NCI-H510A treated with DMSO at 0.1 percent for 48 hours (cell line): ENCODE measurements around the gene ZKSCAN1.

Source experiments
- DNase-seq: peaks from one replicate; lab custom pipeline; 2025; lab: John Stamatoyannopoulos, UW

ZKSCAN1 gene

GRCh38 chr7:100040575-100040974 is 25.2 kb downstream of the ZKSCAN1 start:
- no peak for DNase-seq

- DNase-seq, result no peak
Measured at GRCh38 chr7:100044718-100045117, 29.3 kb downstream of the ZKSCAN1 start.

- DNase-seq, result peak; percentile 16
Measured at GRCh38 chr7:100048680-100049079, 33.3 kb downstream of the ZKSCAN1 start.

- DNase-seq, result peak; percentile 43
Measured at GRCh38 chr7:100049441-100050291, 34.3 kb downstream of the ZKSCAN1 start, which contains the start of gene ZSCAN21. Gene ZSCAN21, plus strand, starts transcription at chr7:100049774. Its CDS starts 7,233 bp downstream, at chr7:100057007.

GRCh38 chr7:100051611-100052010 is 36.2 kb downstream of the ZKSCAN1 start:
- DNase-seq, result no peak

GRCh38 chr7:100053215-100053614 is 37.8 kb downstream of the ZKSCAN1 start:
- peak; percentile 64 for DNase-seq

- no peak for DNase-seq
Measured at GRCh38 chr7:100057006-100057405, 41.6 kb downstream of the ZKSCAN1 start.

GRCh38 chr7:100059251-100059739 is 43.9 kb downstream of the ZKSCAN1 start:
- DNase-seq, result no peak

GRCh38 chr7:100061518-100062193 is 46.3 kb downstream of the ZKSCAN1 start:
- DNase-seq, result no peak

- no peak for DNase-seq
Measured at GRCh38 chr7:100063376-100063775, 48.0 kb downstream of the ZKSCAN1 start.

GRCh38 chr7:100064162-100064561 is 48.8 kb downstream of the ZKSCAN1 start:
- DNase-seq, result no peak

GRCh38 chr7:100065452-100066186 is 50.2 kb downstream of the ZKSCAN1 start:
- no peak for DNase-seq

GRCh38 chr7:100066953-100067352 is 51.6 kb downstream of the ZKSCAN1 start:
- DNase-seq, result no peak

- no peak for DNase-seq
Measured at GRCh38 chr7:100069991-100070390, 54.6 kb downstream of the ZKSCAN1 start.

- DNase-seq, result no peak
Measured at GRCh38 chr7:100071018-100071723, 55.8 kb downstream of the ZKSCAN1 start.

- DNase-seq, result no peak
Measured at GRCh38 chr7:100072462-100072861, 57.1 kb downstream of the ZKSCAN1 start.

- no peak for DNase-seq
Measured at GRCh38 chr7:100074841-100075240, 59.4 kb downstream of the ZKSCAN1 start.

GRCh38 chr7:100075418-100075817 is 60.0 kb downstream of the ZKSCAN1 start:
- no peak for DNase-seq

- DNase-seq, result no peak
Measured at GRCh38 chr7:100077205-100077604, 61.8 kb downstream of the ZKSCAN1 start.

- DNase-seq, result no peak
Measured at GRCh38 chr7:100079024-100079560, 63.7 kb downstream of the ZKSCAN1 start.

GRCh38 chr7:100080907-100081534 is 65.6 kb downstream of the ZKSCAN1 start:
- no peak for DNase-seq
